HG02623 (cell line): ENCODE measurements around the gene VAV2.

Experiments
- ATAC-seq: cut with Tn5 transposase; IDR thresholded peaks from one replicate; pipeline ENCODE4 v1.9.1; 2021; ENCODE audit warnings: moderate library complexity; ENCODE audit not compliant: unreplicated experiment

VAV2 gene

GRCh38 chr9:133791069-133791468, 201.1 kb downstream of the VAV2 start:
- no peak for ATAC-seq

- no peak for ATAC-seq
Observed at GRCh38 chr9:133789778-133790177, 202.3 kb downstream of the VAV2 start.

GRCh38 chr9:133788819-133789717, 203.1 kb downstream of the VAV2 start:
- no peak for ATAC-seq

GRCh38 chr9:133788045-133788818, 203.9 kb downstream of the VAV2 start:
- ATAC-seq, result no peak

- ATAC-seq, result no peak
Observed at GRCh38 chr9:133787754-133788025, 204.4 kb downstream of the VAV2 start.

GRCh38 chr9:133786907-133787753, 205.0 kb downstream of the VAV2 start:
- ATAC-seq, result no peak

- ATAC-seq, result no peak
Observed at GRCh38 chr9:133786371-133786753, 205.8 kb downstream of the VAV2 start.

- ATAC-seq, result no peak
Observed at GRCh38 chr9:133785753-133786370, 206.3 kb downstream of the VAV2 start.

GRCh38 chr9:133784731-133785561, 207.2 kb downstream of the VAV2 start:
- no peak for ATAC-seq

- no peak for ATAC-seq
Observed at GRCh38 chr9:133783331-133783731, 208.8 kb downstream of the VAV2 start.

GRCh38 chr9:133782157-133783130, 209.7 kb downstream of the VAV2 start:
- ATAC-seq, result no peak

GRCh38 chr9:133781828-133782135, 210.3 kb downstream of the VAV2 start:
- ATAC-seq, result no peak

- ATAC-seq, result no peak
Observed at GRCh38 chr9:133780962-133781827, 210.9 kb downstream of the VAV2 start.

- no peak for ATAC-seq
Observed at GRCh38 chr9:133780404-133780945, 211.6 kb downstream of the VAV2 start.

- ATAC-seq, result no peak
Observed at GRCh38 chr9:133779516-133780403, 212.4 kb downstream of the VAV2 start.

- ATAC-seq, result no peak
Observed at GRCh38 chr9:133779081-133779480, 213.0 kb downstream of the VAV2 start.
